Thyroid gland (tissue), 4 donors: ENCODE data around the gene PARL.

ENCODE experiments used
- CTCF ChIP-seq, 6 experiments: fragments of 200-600 bp in 3 of 6; fragments of 450-650 bp in 3 of 6; sonication (generic) in 3 of 6; IDR thresholded peaks; one replicate each; pipeline ENCODE4 v1.5.1; 2016 to 2019; ENCODE audit warnings: antibody characterized with exemption in 6 of 6, mild to moderate bottlenecking in 2 of 6, inconsistent platforms in 1 of 6, moderate library complexity in 1 of 6
- POLR2A ChIP-seq, 2 donors: fragments of 450-650 bp; IDR thresholded peaks; one replicate each; pipeline ENCODE4 v1.6.1; 2017; ENCODE audit warnings: antibody characterized with exemption in 2 of 2, mild to moderate bottlenecking in 2 of 2, moderate library complexity in 1 of 2

- TF ChIP-seq POLR2A (IDR thresholded peaks at IDR 0.05): no peak
- no peak for TF ChIP-seq CTCF (IDR thresholded peaks at IDR 0.05)
Measured at GRCh38 chr3:183854318-183855035, 30.2 kb downstream of the PARL start.
